Body of pancreas (tissue), 4 donors: ENCODE results near the gene BAIAP3.

Experiments
- POLR2A ChIP-seq, 3 donors: fragments of 450-650 bp; IDR thresholded peaks; one replicate each; pipeline ENCODE4 v1.6.1; 2016; ENCODE audit warnings: antibody characterized with exemption in 3 of 3, mild to moderate bottlenecking in 2 of 3
- TF ChIP-seq, protein P1 (sequence below), 7 experiments: fragments of 450-650 bp in 4 of 7; fragments of 200-600 bp in 3 of 7; sonication (generic) in 3 of 7; IDR thresholded peaks; one replicate each; pipeline ENCODE4 v1.5.1; 2016 to 2019; ENCODE audit warnings: antibody characterized with exemption in 7 of 7

DNA sequence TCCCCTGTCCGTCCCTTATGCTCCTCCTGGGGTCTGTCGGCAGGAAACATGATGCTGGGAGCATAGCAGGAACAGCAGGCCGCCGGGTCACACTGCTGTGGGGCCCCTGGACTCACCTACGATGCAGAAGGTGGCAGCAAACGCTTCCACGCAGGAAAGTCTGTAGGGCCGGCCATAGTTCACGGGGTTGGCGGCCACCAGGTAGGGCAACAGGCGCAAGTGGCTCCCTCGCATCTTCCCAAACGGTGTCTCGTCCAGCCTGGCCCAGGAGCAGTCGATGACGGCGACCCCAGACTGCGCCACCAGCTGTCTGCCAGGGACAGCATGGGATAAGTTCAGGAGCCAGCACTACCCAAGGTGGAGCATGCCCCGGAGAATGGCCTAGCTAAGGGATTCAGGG is 17.2 kb downstream of the BAIAP3 start:
- TF ChIP-seq, protein P1, sequence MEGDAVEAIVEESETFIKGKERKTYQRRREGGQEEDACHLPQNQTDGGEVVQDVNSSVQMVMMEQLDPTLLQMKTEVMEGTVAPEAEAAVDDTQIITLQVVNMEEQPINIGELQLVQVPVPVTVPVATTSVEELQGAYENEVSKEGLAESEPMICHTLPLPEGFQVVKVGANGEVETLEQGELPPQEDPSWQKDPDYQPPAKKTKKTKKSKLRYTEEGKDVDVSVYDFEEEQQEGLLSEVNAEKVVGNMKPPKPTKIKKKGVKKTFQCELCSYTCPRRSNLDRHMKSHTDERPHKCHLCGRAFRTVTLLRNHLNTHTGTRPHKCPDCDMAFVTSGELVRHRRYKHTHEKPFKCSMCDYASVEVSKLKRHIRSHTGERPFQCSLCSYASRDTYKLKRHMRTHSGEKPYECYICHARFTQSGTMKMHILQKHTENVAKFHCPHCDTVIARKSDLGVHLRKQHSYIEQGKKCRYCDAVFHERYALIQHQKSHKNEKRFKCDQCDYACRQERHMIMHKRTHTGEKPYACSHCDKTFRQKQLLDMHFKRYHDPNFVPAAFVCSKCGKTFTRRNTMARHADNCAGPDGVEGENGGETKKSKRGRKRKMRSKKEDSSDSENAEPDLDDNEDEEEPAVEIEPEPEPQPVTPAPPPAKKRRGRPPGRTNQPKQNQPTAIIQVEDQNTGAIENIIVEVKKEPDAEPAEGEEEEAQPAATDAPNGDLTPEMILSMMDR (IDR thresholded peaks at IDR 0.05), result no peak
- TF ChIP-seq POLR2A (IDR thresholded peaks at IDR 0.05), result no peak
